ENCODE results near the gene RPL5.

Gene RPL5

DNA sequence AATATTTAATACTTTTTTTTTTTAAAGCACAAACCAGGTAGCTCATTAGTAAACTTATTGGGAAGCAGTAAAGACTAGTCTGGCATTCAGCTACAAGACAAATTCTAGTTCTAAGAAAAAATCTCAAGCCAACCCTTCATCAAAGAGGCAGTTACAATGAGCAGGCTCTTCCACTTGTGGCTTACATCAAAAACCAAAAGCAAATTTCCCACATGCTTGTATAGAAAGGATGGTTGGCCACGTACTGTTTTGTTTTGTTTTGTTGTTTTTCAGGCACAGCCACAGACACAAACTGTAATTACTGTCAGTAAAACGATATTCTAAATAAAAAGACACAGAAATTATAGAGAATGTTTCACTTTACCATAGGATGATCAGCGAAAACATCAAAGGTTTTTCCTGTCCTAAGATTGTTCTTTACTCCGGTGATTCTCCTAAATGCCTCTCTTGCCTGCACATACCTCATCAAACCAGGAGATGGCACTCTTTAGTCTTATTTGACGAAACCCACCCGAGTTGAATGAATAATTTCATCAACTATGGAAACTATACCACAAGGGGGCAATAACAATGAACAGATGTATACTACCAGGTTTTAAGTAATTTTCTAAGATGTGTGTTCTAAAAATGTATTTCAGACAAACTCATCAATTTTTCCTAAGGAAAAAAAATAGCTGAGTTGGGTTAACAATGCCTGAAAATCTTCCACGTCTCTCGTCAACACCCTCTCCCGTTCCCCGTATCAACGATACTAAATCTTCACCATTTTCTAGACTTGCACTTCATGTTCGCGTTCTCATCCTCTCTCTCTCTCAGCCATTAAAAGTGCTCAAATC lies 26.9 kb downstream of the RPL5 start:
- peak; percentile 86 for DNase-seq

DNA sequence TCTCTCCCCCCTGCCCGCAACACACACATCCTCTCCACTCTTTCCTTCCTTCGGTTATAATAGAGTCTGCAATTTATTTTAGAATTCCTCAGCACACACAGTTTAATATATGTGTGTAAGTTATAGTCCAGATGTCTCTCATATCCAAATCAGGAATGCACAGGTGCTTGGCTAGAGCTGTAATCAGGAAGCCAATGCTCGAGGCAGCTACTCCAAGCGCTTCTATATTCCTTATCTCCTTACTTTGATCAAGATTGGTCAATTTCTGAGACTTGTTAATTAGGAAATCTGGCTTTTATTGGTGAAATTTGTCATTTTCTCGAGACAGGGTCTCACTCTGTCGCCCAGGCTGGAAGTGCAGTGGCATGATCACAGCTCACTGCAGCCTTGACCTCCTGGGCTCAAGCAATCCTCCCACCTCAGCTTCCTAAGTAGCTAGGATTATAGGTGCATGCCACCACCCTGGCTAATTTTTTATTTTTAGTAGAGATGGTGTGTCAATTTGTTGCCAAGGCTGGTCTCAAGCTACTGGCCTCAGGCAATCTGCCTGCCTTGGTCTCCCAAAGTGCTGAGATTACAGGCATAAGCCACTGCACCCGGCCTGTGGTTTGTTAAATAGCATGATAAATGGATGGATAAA lies 27.7 kb downstream of the RPL5 start:
- no peak for DNase-seq

DNA sequence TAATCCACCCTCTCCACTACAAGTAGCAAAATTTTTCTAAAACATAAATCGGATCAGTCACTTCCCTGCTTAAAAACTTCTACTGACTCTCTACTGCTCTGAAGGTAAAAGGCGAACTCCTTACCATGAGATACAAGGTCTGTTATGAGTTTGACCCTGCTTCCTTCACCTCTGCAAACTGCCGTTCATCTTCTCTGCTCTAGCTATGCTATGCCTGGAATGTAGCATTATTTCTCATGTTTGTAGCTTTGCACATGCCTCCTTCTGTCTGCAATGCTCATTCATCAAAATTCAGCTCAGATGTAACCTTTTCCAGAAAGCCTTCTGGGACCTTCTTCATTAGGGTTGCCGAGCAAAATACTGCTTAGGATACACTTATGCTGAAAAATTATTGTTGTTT lies 30.8 kb downstream of the RPL5 start:
- no peak for DNase-seq

DNA sequence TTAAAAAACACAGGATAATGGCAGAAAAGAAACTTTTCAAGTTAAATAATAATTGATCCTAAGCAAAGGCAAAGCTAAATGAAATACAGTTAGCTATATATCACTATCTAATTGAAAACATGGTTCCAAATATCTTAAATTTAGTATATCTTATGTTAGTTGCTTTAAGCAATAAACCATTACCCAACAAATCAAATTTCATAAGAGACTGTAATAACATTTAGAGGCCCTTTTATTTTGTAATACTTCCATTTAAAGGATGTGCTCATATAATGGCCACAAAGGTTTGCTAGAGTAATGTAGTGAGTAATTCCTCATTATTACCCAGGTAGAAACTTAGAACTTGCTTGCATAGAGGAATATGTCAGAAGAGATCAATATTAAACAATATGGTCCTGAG lies 32.3 kb downstream of the RPL5 start:
- DNase-seq: no peak

DNA sequence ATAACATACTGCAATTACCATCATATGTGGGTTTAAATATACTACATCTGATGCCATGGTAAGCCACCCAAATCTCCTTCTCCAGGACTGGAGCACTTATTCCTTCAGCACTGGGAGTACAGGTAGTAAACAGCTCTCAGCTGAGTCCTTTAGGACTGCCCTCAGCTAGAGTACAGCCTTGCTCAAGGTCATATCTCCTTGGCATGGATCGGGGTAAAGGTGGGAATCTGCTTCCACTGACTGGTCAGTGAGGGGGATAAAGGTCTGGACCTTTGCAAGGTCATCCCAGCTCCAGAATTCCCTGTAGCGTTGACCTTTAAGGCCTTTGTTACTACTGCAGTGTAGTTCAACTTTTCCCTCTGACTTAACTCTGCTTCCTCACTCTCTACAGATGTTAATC lies 38.8 kb downstream of the RPL5 start:
- no peak for DNase-seq

DNA sequence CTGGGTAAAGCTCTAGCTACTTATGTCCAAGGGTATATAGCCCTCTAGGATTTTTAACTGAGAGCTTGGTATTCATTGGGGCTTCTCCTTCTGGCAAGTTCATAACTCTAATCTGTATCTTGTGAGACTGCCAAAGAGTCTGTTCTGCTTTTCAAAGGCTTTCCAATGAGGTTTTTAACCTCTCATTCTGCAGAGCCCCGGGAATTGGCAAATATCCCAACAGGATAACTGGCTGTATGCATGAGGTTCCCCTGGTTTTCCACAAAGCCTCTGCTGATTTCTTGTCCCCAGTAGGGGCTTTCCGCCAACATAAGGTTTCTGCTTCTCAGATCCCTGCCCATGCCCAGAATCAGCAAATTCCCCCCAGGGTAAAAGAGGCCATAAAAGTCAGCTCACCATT lies 40.9 kb downstream of the RPL5 start:
- no peak for DNase-seq

DNA sequence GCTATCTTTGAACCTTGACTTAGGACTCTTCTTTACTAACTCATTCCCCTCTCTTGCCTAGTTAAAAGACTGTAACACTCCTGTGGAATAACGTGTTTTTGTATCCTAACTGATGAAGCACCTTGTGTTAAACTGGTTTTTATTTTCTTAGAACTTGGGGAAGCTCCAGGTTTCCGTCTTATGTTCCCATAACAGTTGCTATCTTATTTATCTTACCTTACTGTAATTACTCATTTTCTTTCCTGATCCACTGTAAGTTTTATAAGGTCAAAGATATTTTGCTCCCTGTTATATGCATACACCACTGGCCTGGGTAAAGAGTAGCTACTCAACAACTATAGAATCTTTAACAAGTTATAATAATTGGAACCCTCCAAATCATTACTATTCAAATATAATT lies 43.1 kb downstream of the RPL5 start:
- no peak for DNase-seq

DNA sequence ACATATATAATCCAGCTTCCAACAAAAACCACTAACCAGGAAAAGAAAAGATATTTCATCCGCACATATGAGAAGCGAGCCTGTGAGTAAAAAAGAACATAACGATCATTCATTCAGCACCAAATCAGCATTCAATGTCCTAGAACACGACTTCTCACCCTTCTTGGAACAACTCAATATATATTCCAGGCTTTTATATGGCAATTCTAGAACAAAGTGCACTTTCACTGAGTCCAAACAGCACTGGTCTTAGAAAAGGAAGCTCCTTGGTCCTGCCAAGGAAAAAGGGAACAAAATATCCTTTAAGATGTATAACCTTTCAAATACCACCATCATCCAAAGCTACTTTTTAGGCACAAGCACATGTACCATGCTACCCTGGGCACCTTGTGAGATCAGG lies 44.5 kb downstream of the RPL5 start:
- no peak for DNase-seq

DNA sequence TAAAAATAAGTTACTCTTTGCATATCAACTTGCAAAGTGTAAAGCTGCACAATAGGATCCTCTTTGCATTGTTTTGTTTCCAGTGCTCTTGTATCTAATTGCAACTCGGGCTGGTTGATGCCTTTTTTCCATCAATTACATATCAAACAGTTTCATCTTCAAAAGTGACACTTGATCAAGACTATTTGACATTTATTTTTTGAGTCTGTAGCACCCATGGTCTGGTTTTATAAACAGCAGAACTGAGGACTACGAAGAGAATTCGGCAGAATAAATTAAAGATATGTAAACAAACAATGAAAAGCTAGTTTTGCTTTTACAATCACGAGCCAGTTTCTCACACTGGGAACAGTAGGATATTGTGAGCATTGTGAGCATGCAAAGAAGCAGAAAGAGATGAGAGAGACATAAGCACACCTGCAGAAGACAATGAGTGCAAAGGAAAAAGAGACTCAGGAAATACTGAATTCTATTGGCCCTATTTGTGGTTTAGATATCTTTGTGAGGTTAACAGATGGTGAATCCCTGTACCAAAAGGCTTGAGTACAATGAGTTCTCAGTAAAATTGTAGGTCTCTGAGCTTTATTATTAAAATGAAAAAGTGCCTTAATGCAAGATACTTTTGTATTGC lies 45.4 kb downstream of the RPL5 start:
- DNase-seq: no peak

DNA sequence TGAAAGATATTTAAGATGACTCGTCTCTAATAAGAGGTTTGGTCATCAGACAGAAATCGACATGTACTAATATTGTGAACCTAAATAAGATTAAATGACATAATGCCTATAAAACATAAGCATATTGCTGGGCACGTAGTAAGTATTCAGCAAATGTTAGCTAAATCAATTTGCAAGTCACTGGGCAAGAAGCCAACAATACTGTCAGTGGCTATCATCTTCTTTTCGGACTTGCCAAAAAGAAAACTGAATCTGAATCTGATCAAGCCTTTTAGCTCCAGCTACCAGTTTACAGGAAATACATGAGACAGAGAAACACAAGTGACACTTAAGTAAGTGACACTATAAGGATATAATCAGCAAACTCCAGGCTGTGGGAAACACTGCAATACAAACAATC lies 46.0 kb downstream of the RPL5 start:
- DNase-seq: peak; percentile 7

DNA sequence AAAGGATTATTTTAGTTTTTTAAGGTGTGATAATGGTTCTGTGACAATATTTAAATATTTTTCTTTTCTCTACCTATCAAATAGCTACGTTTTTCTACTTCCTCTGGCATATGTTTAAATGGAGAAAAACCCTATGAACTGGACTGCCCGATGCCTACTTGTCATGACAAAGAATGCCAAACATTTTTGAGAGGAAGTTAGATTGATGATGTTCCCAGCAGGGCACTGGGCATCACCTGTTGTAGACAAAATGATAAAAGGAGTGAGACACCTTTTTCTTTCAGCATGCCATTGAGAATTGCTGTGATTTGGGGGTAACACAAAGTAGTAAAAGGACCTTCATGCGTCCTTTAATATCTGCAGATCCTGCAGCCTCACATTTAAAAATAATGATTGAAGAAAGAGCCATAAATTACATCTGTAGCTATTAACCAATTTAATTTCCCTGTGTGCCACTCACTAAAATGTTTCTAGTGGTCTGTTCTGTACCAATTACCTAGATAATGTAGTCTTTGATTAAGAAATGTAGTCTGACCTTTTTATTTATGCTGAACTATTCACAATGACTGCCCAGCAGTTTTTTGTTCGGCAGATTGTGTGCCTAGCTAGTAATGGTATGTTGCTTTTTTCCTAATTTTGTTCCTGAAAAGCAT lies 47.6 kb downstream of the RPL5 start:
- DNase-seq: no peak

DNA sequence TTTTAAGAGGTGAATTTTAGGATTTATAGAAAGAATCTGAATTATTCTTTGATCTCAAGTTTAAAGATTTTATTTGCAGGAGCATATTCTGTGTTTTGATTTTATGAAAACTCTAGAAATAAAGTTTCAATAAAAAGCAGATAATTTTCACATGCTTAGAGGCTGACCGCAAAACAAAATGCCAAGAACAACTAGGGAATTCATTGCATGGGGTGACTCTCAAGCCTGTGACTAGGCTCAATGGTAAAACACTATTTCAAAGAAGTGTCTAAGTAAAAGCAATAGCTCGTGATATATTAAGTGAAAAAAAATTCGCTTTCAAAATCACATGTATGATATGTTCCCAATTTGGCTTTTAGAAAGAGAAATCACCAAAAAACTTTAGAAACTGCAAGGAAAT lies 49.6 kb downstream of the RPL5 start:
- no peak for DNase-seq

DNA sequence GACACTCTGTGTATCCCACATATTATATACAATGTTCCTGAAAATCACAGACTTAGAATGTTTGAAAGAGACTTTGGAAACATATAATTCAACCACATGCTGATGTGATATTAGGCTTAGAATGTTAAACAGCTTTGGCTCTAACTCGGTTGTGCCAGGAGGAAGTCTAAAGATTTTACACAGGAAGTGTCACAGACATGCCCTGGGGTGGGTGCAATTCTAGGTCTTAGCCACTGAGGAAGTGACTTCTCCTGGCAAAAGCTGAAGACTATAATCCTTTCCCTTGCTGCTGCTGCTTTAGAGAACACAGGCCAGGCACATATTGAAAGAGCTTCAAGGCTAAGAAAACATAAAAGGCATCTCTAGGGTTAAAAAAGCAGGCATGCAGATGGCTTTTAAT lies 51.0 kb downstream of the RPL5 start:
- DNase-seq: no peak

DNA sequence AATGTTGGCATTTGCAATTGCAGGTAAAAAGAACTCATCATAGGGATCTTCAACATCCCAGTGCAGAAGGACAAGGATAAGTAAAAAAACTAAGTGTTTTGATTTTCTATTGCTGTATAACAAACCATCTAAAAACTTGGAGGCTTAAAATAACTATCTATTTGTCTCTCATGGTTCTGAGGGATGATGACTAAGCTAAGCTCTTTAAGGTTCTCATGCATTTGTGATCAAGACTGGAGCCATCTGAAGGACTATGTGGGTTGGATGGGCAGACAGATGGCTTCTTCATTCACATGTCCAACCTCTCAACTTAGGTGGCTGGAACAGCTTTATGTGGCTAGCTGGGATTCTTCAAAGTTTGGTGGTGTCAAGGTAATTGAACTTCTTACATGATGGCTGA lies 51.5 kb downstream of the RPL5 start:
- no peak for DNase-seq

DNA sequence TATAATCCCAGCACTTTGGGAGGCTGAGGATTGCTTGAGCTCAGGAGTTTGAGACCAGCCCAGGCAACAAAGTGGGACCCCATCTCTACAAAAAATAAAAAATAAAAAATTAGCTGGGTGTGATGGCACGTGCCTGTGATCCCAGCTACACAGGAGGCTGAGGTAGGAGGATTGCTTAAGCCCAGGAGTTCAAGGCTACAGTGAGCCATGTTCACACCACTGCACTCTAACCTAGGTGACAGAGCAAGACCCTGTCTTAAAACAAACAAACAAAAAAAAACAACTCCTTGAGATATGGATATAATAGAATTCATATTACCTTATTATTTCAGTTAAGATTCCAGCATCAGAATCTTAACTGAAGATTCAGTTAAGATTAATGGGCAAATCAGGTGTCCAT lies 52.4 kb downstream of the RPL5 start:
- no peak for DNase-seq

DNA sequence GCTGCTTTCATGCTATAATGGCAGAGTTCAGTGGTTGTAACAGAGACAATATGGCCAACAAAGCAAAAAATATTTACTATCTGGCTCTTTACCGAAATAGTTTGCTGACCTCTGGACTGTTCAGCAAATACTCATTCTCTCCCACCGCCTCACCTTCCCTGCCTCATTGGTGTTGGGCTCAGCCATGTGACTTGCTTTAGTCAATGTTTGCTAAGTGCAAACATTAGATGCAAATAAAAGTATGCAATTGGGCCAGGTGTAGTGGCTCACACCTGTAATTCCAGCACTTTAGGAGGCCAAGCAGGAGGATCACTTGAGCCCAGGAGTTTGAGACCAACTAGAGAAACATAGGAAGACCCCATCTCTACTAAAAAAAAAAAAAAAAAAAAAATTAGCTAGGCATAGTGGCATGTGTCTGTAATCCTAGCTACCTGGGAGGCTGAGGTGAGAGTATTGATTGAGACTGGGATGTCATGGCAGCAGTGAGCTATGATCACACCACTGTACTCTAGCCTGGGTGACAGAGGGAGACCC lies 55.1 kb downstream of the RPL5 start:
- DNase-seq: no peak

DNA sequence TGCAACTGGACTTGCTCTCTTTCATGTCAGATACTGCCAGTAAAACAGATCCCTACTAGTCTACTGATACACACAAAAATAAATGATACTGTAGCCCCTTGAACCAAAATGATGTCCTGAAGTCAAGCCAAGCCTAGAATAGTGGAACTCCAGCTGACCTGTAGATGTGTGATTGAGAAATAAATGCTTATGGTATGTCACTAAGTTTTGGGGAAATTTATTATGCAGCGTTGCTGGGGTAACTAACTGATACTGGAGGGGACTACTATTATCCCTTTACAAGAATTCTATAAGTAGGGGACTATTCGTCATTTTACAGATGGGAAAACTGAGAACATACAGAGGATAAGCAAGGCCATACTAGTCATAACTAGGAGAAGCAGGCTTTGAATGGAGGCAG lies 55.6 kb downstream of the RPL5 start:
- no peak for DNase-seq
